Uterus (tissue), 4 donors: Measurements from ENCODE around the gene IFIT3. TPM values are rescaled to one million over a fixed set of nuclear protein-coding genes. Genes with fewer than 3 reads are reported as not detected.

ENCODE experiments used
- DNase-seq, 2 donors: peaks; one replicate each; pipeline ENCODE4 v3.0.0-alpha.2; 2019 to 2020
- H3K27ac ChIP-seq, 2 donors: fragments of 200-600 bp; sonication (generic); 1 replicate in 1 of 2; 2 replicates in 1 of 2; pipeline ENCODE4 v1.5.1; 2016 to 2018
- H3K27me3 ChIP-seq, 2 donors: fragments of 200-600 bp; sonication (generic); one replicate each; pipeline ENCODE4 v1.5.1; 2018 to 2019; ENCODE audit warnings: control low read depth in 1 of 2
- H3K36me3 ChIP-seq, 2 donors: fragments of 200-600 bp; sonication (generic); one replicate each; pipeline ENCODE4 v1.5.1; 2019; ENCODE audit warnings: control low read depth in 1 of 2
- H3K4me1 ChIP-seq, 2 donors: fragments of 200-600 bp; sonication (generic); one replicate each; pipeline ENCODE4 v1.5.1; 2018 to 2019; ENCODE audit warnings: control low read depth in 1 of 2
- H3K4me3 ChIP-seq, 2 donors: fragments of 200-600 bp; sonication (generic); 1 replicate in 1 of 2; 2 replicates in 1 of 2; pipeline ENCODE4 v1.5.1; 2018 to 2019; ENCODE audit warnings: mild to moderate bottlenecking in 1 of 2
- H3K9me3 ChIP-seq, 2 donors: fragments of 200-600 bp; sonication (generic); one replicate each; pipeline ENCODE4 v1.5.1; 2019; ENCODE audit warnings: control low read depth in 1 of 2
- POLR2A ChIP-seq, 2 donors: fragments of 450-650 bp; IDR thresholded peaks; one replicate each; pipeline ENCODE4 v1.6.1; 2016; ENCODE audit warnings: antibody characterized with exemption in 2 of 2, mild to moderate bottlenecking in 1 of 2, moderate library complexity in 1 of 2
- intact Hi-C: fragments of 100-400 bp; cut with DNase I; formaldehyde crosslinking; loops from one replicate; pipeline ENCODE4 v1.15.1; 2023; ENCODE audit warnings: low total_unique reads
- total RNA-seq, 4 donors: library from RNA; depleted of rRNA in 3 of 4; stranded (reverse); fragments of >200 nt in 3 of 4; gene quantifications; one replicate each; pipeline versions ENCODE4 v1.1.0 to v1.2.4, GENCODE V29; 2014 to 2023
- TF ChIP-seq, protein P1 (sequence below), 4 experiments: fragments of 200-600 bp in 2 of 4; fragments of 450-650 bp in 2 of 4; sonication (generic) in 2 of 4; IDR thresholded peaks; one replicate each; pipeline ENCODE4 v1.5.1; 2016 to 2019; ENCODE audit warnings: antibody characterized with exemption in 4 of 4, mild to moderate bottlenecking in 2 of 4, moderate library complexity in 1 of 4
- donor health status: DM: yes; HTN: yes; CAD: no.

The IFIT3 gene
- total RNA-seq, 4 donors from 2014 or later, result 6.9 to 25.3 (median 15.6) TPM

- Histone ChIP-seq H3K27me3 (no peaks in the 10 kb centered on the region), H3K27ac (peak overlapping the region; percentile 71 to 86), H3K4me3 (no peak overlapping the region), H3K9me3 (no peaks in the 10 kb centered on the region), H3K4me1 (peaks cover 0 to 8% of the 10 kb centered on the region in 2 donors), H3K36me3 (no peaks in the 10 kb centered on the region)
- intact Hi-C loops, result no loop called here
- peak; percentile 77 to 89 for DNase-seq
- no peak for TF ChIP-seq POLR2A (IDR thresholded peaks at IDR 0.05)
- TF ChIP-seq, protein P1, sequence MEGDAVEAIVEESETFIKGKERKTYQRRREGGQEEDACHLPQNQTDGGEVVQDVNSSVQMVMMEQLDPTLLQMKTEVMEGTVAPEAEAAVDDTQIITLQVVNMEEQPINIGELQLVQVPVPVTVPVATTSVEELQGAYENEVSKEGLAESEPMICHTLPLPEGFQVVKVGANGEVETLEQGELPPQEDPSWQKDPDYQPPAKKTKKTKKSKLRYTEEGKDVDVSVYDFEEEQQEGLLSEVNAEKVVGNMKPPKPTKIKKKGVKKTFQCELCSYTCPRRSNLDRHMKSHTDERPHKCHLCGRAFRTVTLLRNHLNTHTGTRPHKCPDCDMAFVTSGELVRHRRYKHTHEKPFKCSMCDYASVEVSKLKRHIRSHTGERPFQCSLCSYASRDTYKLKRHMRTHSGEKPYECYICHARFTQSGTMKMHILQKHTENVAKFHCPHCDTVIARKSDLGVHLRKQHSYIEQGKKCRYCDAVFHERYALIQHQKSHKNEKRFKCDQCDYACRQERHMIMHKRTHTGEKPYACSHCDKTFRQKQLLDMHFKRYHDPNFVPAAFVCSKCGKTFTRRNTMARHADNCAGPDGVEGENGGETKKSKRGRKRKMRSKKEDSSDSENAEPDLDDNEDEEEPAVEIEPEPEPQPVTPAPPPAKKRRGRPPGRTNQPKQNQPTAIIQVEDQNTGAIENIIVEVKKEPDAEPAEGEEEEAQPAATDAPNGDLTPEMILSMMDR (IDR thresholded peaks at IDR 0.05), result peak in 1 of 4 experiments; percentile 8
These were observed 46.3 kb downstream of the IFIT3 start for GRCh38 chr10:89373916-89374711.

GRCh38 chr10:89374713-89375141 is 46.9 kb downstream of the IFIT3 start:
- Histone ChIP-seq H3K27me3 (no peaks in the 10 kb centered on the region), H3K36me3 (no peaks in the 10 kb centered on the region), H3K4me1 (peaks cover 0 to 8% of the 10 kb centered on the region in 2 donors), H3K4me3 (no peak overlapping the region), H3K9me3 (no peaks in the 10 kb centered on the region), H3K27ac (peak overlapping the region; percentile 71 to 86)
- DNase-seq, result no peak
- TF ChIP-seq POLR2A (IDR thresholded peaks at IDR 0.05), result no peak
- TF ChIP-seq, protein P1 (IDR thresholded peaks at IDR 0.05), result no peak
- intact Hi-C loops, result no loop called here

DNA sequence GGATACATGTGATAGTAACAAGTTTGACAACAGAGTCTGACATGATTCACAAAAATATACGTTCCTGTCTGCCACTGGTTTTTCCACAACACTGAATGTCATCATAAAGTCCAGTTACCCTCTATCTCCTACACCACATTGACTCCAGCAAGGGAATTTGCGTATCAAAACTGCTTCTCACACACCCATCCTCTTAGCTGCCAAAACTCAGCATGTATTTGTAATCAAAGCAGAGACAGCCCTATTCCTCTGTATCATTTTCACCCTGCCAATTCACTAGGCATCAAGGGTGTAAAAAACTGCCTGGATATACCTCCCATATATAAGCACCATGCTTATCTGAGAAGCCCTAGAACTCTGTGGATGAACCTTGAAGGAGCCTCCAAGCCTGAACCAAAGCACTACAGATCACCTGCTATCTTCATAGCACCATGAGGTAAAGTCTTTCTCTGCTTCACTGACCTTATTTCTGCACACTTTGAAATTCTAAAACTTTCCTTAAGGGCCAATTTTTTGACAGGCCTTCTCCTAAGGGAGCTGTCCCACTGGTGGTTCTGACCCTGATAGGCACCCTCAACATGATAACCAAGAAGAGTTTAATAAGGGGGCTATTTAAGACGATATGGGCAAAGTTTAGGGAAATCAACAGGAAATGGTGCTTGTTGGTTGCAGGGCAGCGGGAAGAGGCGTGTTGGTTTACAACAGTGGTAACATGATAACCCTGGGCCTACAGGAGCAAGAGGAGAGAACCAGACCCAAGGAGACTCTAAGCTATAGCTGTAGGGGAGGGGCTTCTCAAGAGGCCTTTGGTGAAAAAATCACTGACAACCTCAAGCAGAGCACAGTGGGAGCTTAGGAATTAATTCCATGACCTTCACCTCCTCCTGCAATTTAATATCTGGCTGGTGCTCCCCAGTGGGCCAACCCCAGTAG is 50.2 kb downstream of the IFIT3 start, which contains the start of gene IFIT1B:
IFIT1B (plus strand) TSS at position 352 of the 933 bp plus-strand sequence; CDS start at position 432, 80 bp downstream.
- Histone ChIP-seq H3K9me3 (no peaks in the 10 kb centered on the region), H3K27ac (no peak within 1 kb of the TSS), H3K4me1 (peaks cover 0 to 8% of the 10 kb centered on the region in 2 donors), H3K36me3 (no peaks in the 10 kb centered on the region), H3K27me3 (no peaks in the 10 kb centered on the region), H3K4me3 (no peak within 1 kb of the TSS)
- no peak for DNase-seq
- intact Hi-C loops, result no loop called here
- TF ChIP-seq POLR2A (IDR thresholded peaks at IDR 0.05), result no peak
- TF ChIP-seq, protein P1 (IDR thresholded peaks at IDR 0.05), result no peak

- intact Hi-C loops, result no loop called here
- no peak overlapping the region for H3K27ac ChIP-seq
- no peaks in the 10 kb centered on the region for H3K4me1 ChIP-seq
- no peaks in the 10 kb centered on the region for H3K36me3 ChIP-seq
- H3K27me3 ChIP-seq, result no peaks in the 10 kb centered on the region
- no peak for DNase-seq
- no peaks in the 10 kb centered on the region for H3K9me3 ChIP-seq
- TF ChIP-seq, protein P1 (IDR thresholded peaks at IDR 0.05), result no peak
- TF ChIP-seq POLR2A (IDR thresholded peaks at IDR 0.05), result no peak
- no peak overlapping the region for H3K4me3 ChIP-seq
These were observed 51.3 kb downstream of the IFIT3 start for GRCh38 chr10:89379103-89379502.
